ENCODE measurements around the gene SHC3.

- TF ChIP-seq POLR2A (IDR thresholded peaks at IDR 0.05; ENCODE audit: low read length) = no peak
- TF ChIP-seq GATA1 (IDR thresholded peaks at IDR 0.05; ENCODE audit: low read depth, low read length) = no peak
Observed at GRCh38 chr9:89149726-89150125, 28.9 kb downstream of the SHC3 start.

Data from erythroblast (primary cell).